ENCODE data around the gene SV2B.

Gene SV2B

GRCh38 chr15:91196127-91196526 lies 96.1 kb downstream of the SV2B start (continued):
- TF ChIP-seq ZBTB6 (tag by site-specific recombination; IDR thresholded peaks at IDR 0.05): no peak

GRCh38 chr15:91196768-91197167 lies 96.7 kb downstream of the SV2B start:
- H3K4me1 ChIP-seq (ENCODE audit: control insufficient read depth, insufficient read depth, low read length): peaks cover 8% of the 10 kb centered on the region
- H3K9me3 ChIP-seq (ENCODE audit: control insufficient read depth, insufficient read depth, low read depth, low read length): no peaks in the 10 kb centered on the region
- no peak overlapping the region for H3K4me3 ChIP-seq (ENCODE audit: low read depth, low read length)
- no peaks in the 10 kb centered on the region for H3K36me3 ChIP-seq (ENCODE audit: control insufficient read depth in 2 of 2, insufficient read depth in 1 of 2, low read length in 2 of 2)
- ChIA-PET CTCF (interaction anchor here (1.1 kb wide), 1 partner anchor 51 kb away, joined by 3 read pairs; no protein-coding TSS in a partner anchor), POLR2A (no interaction called here)
- TF ChIP-seq ZFP3 (tag by site-specific recombination; IDR thresholded peaks at IDR 0.05; ENCODE audit: low read depth) (no peak), ZNF132 (tag by site-specific recombination; IDR thresholded peaks at IDR 0.05; ENCODE audit: borderline replicate concordance) (no peak), KLF17 (tag by site-specific recombination; IDR thresholded peaks at IDR 0.05) (no peak), ZNF645 (tag by site-specific recombination; IDR thresholded peaks at IDR 0.05) (no peak), ZNF530 (tag by site-specific recombination; IDR thresholded peaks at IDR 0.05; ENCODE audit: low read depth) (no peak), ZNF239 (tag by site-specific recombination; IDR thresholded peaks at IDR 0.05) (no peak), ZNF623 (tag by site-specific recombination; IDR thresholded peaks at IDR 0.05) (no peak), ZFP69B (tag by site-specific recombination; IDR thresholded peaks at IDR 0.05) (no peak), ZNF596 (tag by site-specific recombination; IDR thresholded peaks at IDR 0.05) (no peak), SCRT1 (tag by site-specific recombination; IDR thresholded peaks at IDR 0.05; ENCODE audit: borderline replicate concordance) (no peak), ZNF670 (tag by site-specific recombination; IDR thresholded peaks at IDR 0.05; ENCODE audit: low read depth) (no peak)
- no peak overlapping the region for H3K27ac ChIP-seq (ENCODE audit: extremely low read depth, low read depth, low read length)

GRCh38 chr15:91199511-91199910 lies 99.5 kb downstream of the SV2B start:
- CTCF ChIA-PET: interaction anchor here (1.5 kb wide), 1 partner anchor 141 kb away, joined by 5 read pairs; no protein-coding TSS in a partner anchor
- no peak overlapping the region for H3K27ac ChIP-seq (ENCODE audit: extremely low read depth, low read depth, low read length)
- H3K9me3 ChIP-seq (ENCODE audit: control insufficient read depth, insufficient read depth, low read depth, low read length): no peaks in the 10 kb centered on the region
- H3K36me3 ChIP-seq (ENCODE audit: control insufficient read depth in 2 of 2, insufficient read depth in 1 of 2, low read length in 2 of 2): no peaks in the 10 kb centered on the region
- H3K4me1 ChIP-seq (ENCODE audit: control insufficient read depth, insufficient read depth, low read length): peaks cover 6% of the 10 kb centered on the region; the same call in 1 of the 2 replicates
- H3K4me3 ChIP-seq (ENCODE audit: low read depth, low read length): no peak overlapping the region
- POLR2A ChIA-PET: no interaction called here
- TF ChIP-seq ZNF473 (tag by site-specific recombination; IDR thresholded peaks at IDR 0.05) (no peak), ZNF501 (tag by site-specific recombination; IDR thresholded peaks at IDR 0.05) (no peak), GLIS1 (tag by site-specific recombination; IDR thresholded peaks at IDR 0.05) (no peak), ZNF791 (tag by site-specific recombination; IDR thresholded peaks at IDR 0.05) (no peak), ZNF658 (tag by site-specific recombination; IDR thresholded peaks at IDR 0.05) (no peak), HOXC10 (CRISPR knock-in tag; IDR thresholded peaks at IDR 0.05) (no peak), ATF2 (tag by site-specific recombination; IDR thresholded peaks at IDR 0.05; ENCODE audit: low read depth) (no peak), ZNF302 (tag by site-specific recombination; IDR thresholded peaks at IDR 0.05; ENCODE audit: low read depth) (no peak), ZNF629 (tag by site-specific recombination; IDR thresholded peaks at IDR 0.05) (no peak), GLI2 (tag by site-specific recombination; IDR thresholded peaks at IDR 0.05; ENCODE audit: borderline replicate concordance, low read depth) (no peak)
